Activated B cell treated with CpG ODN at 0.5 μM for 24 hours (primary cell): ENCODE measurements around the gene GGA1. TPM values are rescaled to one million over a fixed set of nuclear protein-coding genes. Genes with fewer than 3 reads are reported as not detected.
A peak's percentile ranks its signal among the peaks of the same experiment; 100 is the strongest.

ENCODE experiments used
- ATAC-seq: fragments of 200-7000 bp; cut with Tn5 transposase; one replicate; pipeline ENCODE4 v1.10.0; 2021; ENCODE audit warnings: low read depth, mild to moderate bottlenecking, moderate library complexity
- CTCF ChIA-PET: fragments of 350-600 bp; sonication (Branson Sonifier 250); formaldehyde crosslinking; loops from one replicate; lab custom pipeline; 2021; ENCODE audit warnings: antibody characterized with exemption; lab: Charles Lee
- POLR2A ChIA-PET: fragments of 350-600 bp; sonication (Branson Sonifier 250); formaldehyde crosslinking; loops from one replicate; lab custom pipeline; 2021; ENCODE audit warnings: antibody characterized with exemption; lab: Charles Lee
- DNase-seq: peaks from one replicate; pipeline ENCODE4 v3.0.0; 2022
- H3K27ac Mint-ChIP-seq: one replicate; pipeline ENCODE4 v1.8.0; 2020; ENCODE audit warnings: mixed read lengths
- H3K27me3 Mint-ChIP-seq: one replicate; pipeline ENCODE4 v1.8.0; 2021; ENCODE audit warnings: mixed read lengths
- H3K36me3 Mint-ChIP-seq: one replicate; pipeline ENCODE4 v1.8.0; 2021; ENCODE audit warnings: low read depth, mixed read lengths
- H3K4me1 Mint-ChIP-seq: one replicate; pipeline ENCODE4 v1.8.0; 2021; ENCODE audit warnings: mixed read lengths
- H3K4me3 Mint-ChIP-seq: one replicate; pipeline ENCODE4 v1.8.0; 2020; ENCODE audit warnings: mild to moderate bottlenecking, mixed read lengths
- H3K9me3 Mint-ChIP-seq: one replicate; pipeline ENCODE4 v1.8.0; 2020; ENCODE audit warnings: mixed read lengths
- intact Hi-C: fragments of 100-400 bp; cut with micrococcal nuclease; formaldehyde crosslinking; loops from one replicate; pipeline ENCODE4 v1.15.1; 2024
- total RNA-seq: library from RNA; stranded (reverse); gene quantifications from 2 replicates; pipeline ENCODE4 v1.2.3, GENCODE V29; 2022
- TF ChIP-seq, protein P1 (sequence below): fragments of 200-600 bp; IDR thresholded peaks from one replicate; pipeline ENCODE4 v1.8.0; 2022; ENCODE audit warnings: antibody characterized with exemption, mild to moderate bottlenecking

GGA1 gene
- total RNA-seq, 1 donor from 2014 or later, result 126 TPM

DNA sequence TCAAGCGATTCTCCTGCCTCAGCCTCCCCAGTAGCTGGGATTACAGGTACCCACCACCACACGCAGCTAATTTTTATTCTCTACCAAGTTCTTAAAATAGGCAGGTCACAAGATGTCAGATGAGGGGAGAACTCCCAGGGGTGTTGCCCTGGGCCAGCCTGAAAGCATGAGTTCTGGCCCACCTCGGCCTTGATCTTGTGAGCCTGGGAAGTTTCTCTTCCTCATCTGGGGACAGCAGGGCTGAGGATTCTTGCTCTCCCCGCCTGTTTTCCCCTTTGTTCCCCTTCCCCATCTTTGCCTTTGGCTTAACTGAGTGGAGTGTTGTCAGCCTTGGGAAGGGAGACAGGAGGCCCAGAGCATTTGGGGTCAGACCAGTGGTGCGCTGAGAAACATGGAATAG lies 53.4 kb downstream of the GGA1 start:
- peak overlapping the region; percentile 85 for H3K27ac Mint-ChIP-seq
- CTCF ChIA-PET, result interaction anchor here (1.0 to 5.4 kb wide), 8 partner anchors 10 to 201 kb away, joined by 3 to 107 read pairs (median 6); partner anchors contain the start of genes GGA1, LGALS1 and NOL12
- peaks cover 49% of the 10 kb centered on the region for H3K4me1 Mint-ChIP-seq
- TF ChIP-seq, protein P1, sequence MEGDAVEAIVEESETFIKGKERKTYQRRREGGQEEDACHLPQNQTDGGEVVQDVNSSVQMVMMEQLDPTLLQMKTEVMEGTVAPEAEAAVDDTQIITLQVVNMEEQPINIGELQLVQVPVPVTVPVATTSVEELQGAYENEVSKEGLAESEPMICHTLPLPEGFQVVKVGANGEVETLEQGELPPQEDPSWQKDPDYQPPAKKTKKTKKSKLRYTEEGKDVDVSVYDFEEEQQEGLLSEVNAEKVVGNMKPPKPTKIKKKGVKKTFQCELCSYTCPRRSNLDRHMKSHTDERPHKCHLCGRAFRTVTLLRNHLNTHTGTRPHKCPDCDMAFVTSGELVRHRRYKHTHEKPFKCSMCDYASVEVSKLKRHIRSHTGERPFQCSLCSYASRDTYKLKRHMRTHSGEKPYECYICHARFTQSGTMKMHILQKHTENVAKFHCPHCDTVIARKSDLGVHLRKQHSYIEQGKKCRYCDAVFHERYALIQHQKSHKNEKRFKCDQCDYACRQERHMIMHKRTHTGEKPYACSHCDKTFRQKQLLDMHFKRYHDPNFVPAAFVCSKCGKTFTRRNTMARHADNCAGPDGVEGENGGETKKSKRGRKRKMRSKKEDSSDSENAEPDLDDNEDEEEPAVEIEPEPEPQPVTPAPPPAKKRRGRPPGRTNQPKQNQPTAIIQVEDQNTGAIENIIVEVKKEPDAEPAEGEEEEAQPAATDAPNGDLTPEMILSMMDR, result no peak
- POLR2A ChIA-PET, result interaction anchor here (1.1 to 8.0 kb wide), 7 partner anchors 12 to 53 kb away, joined by 3 to 181 read pairs (median 11); partner anchors contain the start of genes GGA1 and LGALS1
- intact Hi-C loops, result no loop called here
- H3K9me3 Mint-ChIP-seq, result no peaks in the 10 kb centered on the region
- H3K36me3 Mint-ChIP-seq, result peaks cover 28% of the 10 kb centered on the region
- peak overlapping the region; percentile 48 for H3K4me3 Mint-ChIP-seq
- ATAC-seq (no peak), DNase-seq (no peak)
- no peaks in the 10 kb centered on the region for H3K27me3 Mint-ChIP-seq

DNA sequence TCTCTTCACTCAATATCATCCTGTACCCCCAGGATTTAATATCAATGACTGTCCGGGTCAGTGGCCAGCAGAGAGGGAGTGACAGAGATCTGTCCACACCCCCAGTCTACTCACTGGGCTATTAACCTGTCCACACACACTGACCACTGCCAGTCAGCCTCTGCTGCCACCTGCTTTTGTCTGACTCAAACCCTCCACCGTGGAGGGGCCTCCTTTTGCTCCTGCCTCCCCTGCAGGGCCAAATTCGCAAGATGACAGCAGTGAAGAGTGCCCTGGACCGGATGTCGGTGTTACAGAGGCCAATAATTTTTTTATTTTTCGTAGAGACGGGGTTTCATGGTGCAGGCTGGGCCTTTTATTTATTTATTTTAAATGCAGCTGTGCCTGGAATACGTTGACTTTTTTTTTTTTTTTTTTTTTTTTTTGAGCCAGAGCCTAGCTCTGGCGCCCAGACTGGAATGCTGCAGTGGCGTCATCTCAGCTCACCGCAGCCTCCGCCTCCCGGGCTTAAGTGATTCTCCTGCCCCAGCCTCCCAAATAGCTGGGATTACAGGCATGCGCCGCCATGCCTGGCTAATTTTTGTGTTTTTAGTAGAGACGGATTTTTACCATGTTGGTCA lies 55.0 kb downstream of the GGA1 start:
- Mint-ChIP-seq H3K4me3 (no peak overlapping the region), H3K36me3 (peaks cover 28% of the 10 kb centered on the region), H3K4me1 (peaks cover 39% of the 10 kb centered on the region), H3K27ac (peak overlapping the region; percentile 18), H3K9me3 (no peaks in the 10 kb centered on the region), H3K27me3 (no peaks in the 10 kb centered on the region)
- no peak for ATAC-seq
- TF ChIP-seq, protein P1, result no peak
- ChIA-PET POLR2A (interaction anchor here (0.6 to 8.0 kb wide), 4 partner anchors 10 to 184 kb away, joined by 5 to 181 read pairs (median 6); partner anchors contain the start of gene LGALS1), CTCF (interaction anchor here (1.0 to 3.1 kb wide), 5 partner anchors 9 to 57 kb away, joined by 3 to 26 read pairs (median 5); no protein-coding TSS in a partner anchor)
- intact Hi-C loops, result no loop called here
- DNase-seq, result no peak

DNA sequence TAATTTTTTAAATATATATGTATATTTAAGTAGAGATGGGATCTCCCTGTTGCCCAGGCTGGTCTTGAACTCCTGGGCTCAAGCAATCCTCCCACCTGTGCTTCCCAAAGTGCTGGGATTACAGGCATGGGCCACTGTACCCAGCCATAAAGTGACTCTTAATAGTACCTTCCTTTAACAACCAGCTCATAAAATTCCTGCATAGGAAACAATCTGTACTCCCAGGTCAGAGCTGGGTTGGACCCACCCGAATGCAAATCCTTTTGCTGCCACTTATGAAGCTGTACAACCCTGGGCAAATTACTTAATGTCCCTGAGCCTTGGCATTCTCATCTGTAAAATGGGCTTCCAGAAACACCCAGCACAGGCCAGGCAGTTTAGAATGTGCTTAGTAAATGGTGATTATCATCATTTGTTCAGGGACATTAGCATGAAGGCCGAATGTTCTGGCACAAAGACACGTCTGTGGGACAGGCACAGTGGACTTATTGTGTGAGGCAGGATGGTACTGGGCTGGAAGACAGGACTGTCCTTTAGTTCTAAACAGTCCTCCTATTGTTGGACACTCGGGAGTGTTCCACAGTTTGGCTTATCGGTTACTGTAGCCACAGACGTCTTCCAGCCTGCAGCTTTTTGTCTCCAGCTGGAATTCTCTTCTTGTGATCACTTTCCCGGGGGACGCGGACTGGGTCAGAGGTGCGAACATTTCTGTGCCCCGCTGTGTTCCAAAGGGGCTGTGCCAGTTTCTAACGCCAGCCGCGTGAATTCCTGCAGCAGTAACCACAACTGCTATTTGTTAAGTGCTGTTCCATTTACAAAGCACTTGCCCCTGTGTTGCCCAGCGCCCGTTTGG lies 55.8 kb downstream of the GGA1 start:
- CTCF ChIA-PET, result interaction anchor here (1.0 to 2.2 kb wide), 3 partner anchors 8 to 21 kb away, joined by 4 to 12 read pairs (median 5); no protein-coding TSS in a partner anchor
- no peak for ATAC-seq
- Mint-ChIP-seq H3K4me1 (peaks cover 36% of the 10 kb centered on the region), H3K36me3 (peaks cover 30% of the 10 kb centered on the region), H3K27ac (no peak overlapping the region), H3K27me3 (no peaks in the 10 kb centered on the region), H3K9me3 (no peaks in the 10 kb centered on the region), H3K4me3 (no peak overlapping the region)
- no peak for DNase-seq
- intact Hi-C loops, result no loop called here
- POLR2A ChIA-PET, result interaction anchor here (0.6 to 8.0 kb wide), 4 partner anchors 9 to 255 kb away, joined by 3 to 181 read pairs (median 6); partner anchors contain the start of gene LGALS1
- TF ChIP-seq, protein P1, result no peak

DNA sequence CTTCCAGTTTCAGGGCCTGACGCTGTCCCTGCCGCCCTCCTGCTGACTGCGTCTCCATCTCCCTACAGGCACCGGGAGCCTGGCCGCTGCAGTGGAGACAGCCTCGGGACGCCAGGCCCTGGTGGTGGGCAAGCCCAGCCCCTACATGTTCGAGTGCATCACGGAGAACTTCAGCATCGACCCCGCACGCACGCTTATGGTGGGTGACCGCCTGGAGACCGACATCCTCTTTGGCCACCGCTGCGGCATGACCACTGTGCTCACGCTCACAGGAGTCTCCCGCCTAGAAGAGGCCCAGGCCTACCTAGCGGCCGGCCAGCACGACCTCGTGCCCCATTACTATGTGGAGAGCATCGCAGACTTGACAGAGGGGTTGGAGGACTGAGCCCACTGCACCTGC lies 56.9 kb downstream of the GGA1 start:
- TF ChIP-seq, protein P1, result no peak
- Mint-ChIP-seq H3K27me3 (no peaks in the 10 kb centered on the region), H3K4me1 (peaks cover 25% of the 10 kb centered on the region), H3K4me3 (no peak overlapping the region), H3K36me3 (peaks cover 31% of the 10 kb centered on the region), H3K9me3 (no peaks in the 10 kb centered on the region), H3K27ac (no peak overlapping the region)
- ChIA-PET POLR2A (interaction anchor here (1.4 kb wide), 1 partner anchor 12 kb away, joined by 4 read pairs; no protein-coding TSS in a partner anchor), CTCF (no interaction called here)
- intact Hi-C loops, result no loop called here
- DNase-seq, result no peak
- no peak for ATAC-seq
